Activated effector memory CD4-positive, alpha-beta T cell treated with Interleukin-2 at 50 U/mL for 16 hours (primary cell): ENCODE data around the gene CHL1.

Experiments
- DNase-seq: peaks from one replicate; pipeline ENCODE4 v3.0.0-alpha.2; 2020

Gene CHL1

DNA sequence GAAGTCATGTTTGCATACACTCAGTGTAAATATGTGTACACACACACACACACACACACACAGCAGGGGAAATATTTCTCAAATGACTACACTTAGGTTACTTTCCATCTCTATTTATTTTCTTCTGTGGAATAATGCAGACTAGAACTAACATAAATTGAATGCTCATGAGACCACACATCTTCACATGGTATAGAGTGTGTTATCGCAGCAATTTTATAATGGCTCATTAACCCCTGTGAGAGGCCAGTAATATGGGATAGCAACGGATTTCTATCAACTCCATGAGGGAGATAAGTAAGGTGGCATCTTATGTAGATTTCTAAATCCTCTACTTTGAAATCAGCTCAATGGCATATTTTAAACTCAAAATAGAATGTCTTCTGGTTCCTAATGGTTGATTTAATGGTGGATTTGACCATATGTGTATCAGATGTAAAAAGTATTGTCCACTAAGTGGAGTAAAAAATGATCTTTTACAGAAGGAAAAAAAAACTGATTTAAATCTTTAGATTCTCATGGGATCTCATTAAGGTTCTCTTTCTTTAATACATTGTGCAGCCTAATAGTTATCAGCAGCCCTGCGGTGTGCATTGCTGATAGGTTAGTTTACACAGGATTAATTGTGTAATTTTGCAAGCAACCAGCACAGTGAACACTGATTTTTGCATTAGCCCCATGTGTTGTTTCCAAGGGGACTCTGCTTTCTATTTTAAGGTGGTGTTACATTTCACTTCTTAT, 32.0 kb downstream of the CHL1 start:
- DNase-seq: no peak

GRCh38 chr3:229183-229661, 32.7 kb downstream of the CHL1 start:
- DNase-seq: no peak

DNA sequence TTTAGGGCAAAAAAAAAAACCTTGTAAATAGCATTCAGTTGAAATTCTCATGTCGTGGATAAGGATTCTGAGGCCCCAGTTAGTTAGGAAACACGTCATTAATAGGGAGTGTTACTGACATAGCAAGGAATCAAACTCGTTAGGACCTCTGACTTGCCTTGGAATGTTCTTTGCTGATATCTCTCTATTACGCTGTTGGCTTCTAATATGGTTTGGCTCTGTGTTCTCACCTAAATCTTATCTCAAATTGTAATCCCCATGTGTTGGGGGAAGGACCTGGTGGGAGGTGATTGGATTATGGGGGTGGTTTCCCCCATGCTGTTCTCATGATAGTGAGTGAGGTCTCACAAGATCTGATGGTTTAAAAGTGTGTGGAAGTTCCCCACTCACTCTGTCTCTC, 40.3 kb downstream of the CHL1 start:
- no peak for DNase-seq

GRCh38 chr3:242602-243355, 46.2 kb downstream of the CHL1 start:
- DNase-seq: no peak

- no peak for DNase-seq
Measured at GRCh38 chr3:243356-243725, 46.8 kb downstream of the CHL1 start.

DNA sequence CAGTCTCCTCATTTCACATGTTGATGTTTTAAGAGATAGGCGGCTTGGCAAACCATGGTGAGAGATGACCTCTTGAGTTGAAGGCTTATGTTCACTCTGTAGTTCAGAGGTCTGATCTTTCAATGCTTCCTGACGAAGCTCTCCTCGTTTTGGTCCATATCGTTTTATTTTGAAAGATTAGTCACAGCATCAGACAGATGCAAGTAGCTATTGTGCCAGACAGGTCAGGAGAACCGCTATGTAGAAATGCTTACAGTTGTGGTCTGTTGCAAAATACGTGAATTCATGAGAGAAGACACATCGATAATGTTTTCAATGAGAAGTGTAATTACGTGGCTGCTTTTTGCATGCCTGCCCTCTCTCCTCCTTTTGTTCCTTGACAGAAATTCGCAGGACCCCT, 47.5 kb downstream of the CHL1 start:
- no peak for DNase-seq

DNA sequence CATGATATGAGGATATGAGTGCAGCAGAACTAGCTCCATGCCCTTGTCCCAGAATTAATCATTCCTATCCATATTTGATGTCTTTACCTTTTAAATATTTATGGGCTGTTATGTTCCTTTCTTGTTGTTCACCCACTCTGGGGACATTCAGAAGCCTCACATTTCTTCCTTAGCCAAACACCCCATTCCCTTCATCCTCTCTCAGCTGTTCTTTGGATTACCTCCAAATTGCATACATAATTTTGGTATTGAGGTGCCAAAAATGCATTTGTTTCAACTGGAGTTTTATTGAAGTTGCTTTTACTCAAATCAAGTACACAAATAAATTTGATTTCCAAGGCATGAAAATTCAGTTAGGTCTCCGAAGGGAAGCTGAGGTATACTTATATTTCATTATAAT, 51.4 kb downstream of the CHL1 start:
- no peak for DNase-seq

DNA sequence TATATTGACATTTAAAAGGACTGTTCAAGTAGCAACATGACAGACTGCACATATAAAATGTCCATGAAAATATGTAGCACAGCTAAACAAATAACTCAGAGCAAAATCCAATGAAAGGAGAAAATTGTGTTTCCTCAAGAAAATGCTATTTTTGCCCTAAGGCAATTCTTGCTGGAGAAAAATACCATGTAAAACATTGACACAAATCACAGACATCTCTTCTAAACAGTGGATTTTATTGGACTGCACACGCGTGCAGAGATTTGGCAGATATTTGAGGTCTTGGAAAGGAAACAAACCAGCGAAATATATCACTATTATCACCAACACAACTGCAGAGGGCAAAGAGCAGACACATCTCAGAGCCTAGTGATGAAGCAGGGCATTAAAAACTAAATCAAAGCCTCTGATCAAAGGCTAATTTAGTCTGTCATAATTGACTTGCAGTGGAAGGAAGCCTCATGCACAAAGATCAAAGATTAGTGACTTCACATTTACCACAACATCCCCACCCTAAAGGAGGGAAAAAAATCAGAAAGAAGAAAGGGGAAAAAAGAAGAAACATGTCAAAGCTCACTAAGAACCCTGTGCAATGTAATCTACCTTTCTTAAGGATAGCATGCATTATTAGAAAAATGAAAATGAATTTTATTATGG, 52.4 kb downstream of the CHL1 start:
- DNase-seq: no peak

DNA sequence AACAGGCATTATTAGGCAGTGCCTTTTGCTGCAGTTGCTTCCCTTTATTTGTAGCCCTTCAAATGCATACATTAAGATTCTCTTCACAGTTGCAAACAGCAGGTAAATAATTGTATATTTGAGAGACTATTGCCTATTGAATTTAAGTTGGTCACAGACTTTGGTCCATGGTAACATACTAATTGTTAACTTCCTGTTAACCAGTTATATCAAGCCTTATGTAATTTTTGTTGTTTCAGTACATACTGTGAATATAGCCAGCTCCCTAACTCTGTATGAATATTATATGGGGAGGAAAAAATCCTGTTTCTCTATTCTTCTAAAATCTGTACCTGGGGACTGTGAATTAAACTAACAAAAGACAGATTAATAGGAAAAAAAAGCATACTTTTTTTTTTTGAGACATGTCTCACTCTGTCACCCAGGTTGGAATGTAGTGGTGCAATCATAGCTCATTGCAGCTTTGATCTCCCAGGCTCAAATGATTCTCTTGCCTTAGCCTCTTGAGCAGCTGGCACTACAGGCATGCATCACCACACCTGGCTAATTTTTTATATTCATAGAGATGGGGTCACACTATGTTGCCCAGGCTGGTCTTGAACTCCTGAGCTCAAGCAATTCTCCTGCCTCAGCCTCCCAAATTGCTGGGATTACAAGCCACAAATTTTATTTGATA, 53.2 kb downstream of the CHL1 start:
- no peak for DNase-seq

DNA sequence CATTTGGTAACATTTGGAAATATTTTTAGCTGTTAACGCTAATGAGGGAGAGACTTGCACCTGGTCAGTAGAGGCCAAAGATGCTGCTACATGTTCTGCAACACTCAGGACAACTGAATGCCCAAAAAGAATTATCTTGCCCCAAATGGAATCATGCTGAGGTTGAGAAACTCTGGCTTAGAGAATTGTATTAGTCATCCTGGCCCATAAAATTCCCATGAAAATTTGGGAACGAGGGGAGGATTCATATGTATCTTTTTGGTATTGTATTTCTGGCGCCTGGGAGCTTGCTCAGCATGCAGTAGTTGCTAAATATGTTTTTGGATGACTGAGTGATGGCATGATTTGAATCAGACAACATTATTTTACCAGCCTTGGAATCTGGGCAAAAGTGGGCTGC, 59.9 kb downstream of the CHL1 start:
- DNase-seq: no peak

DNA sequence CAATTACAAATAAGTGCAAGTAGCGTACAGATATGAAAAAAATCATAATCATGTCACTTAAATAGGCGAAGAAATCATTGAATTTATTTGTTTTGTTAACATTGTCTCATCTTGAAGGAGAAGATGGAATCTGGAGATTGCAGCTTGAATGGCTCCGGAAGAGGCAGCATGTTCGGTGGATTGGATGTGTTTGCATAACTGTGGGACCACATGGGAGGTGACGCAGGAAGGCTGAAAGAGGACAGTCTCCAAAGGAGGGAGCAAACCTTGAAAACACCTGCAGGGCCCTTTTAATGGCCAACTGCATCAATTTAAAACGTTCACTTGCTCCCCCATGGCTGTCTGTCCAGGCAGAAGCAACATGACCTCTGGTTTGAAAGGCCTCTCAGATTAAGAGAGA, 61.3 kb downstream of the CHL1 start:
- no peak for DNase-seq

- no peak for DNase-seq
Measured at GRCh38 chr3:260898-261297, 64.3 kb downstream of the CHL1 start.

DNA sequence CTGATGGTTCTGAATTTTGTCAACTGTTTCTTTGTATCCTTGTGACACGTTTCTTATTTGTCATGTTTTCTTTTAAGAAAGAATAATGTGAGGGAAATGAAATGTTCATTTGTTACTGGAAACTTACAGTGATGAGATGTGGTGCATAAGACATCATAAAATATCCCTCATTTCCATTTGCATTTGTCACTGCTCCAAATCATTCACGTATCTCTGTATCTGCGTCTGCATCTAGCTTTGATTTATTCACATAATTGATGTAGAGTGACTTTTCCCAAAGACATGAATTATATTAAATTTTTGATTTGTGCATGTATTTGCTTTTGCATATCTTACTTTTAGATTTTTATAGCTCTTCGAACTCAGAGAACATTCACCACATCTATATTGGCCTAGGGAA, 66.8 kb downstream of the CHL1 start:
- DNase-seq: no peak

DNA sequence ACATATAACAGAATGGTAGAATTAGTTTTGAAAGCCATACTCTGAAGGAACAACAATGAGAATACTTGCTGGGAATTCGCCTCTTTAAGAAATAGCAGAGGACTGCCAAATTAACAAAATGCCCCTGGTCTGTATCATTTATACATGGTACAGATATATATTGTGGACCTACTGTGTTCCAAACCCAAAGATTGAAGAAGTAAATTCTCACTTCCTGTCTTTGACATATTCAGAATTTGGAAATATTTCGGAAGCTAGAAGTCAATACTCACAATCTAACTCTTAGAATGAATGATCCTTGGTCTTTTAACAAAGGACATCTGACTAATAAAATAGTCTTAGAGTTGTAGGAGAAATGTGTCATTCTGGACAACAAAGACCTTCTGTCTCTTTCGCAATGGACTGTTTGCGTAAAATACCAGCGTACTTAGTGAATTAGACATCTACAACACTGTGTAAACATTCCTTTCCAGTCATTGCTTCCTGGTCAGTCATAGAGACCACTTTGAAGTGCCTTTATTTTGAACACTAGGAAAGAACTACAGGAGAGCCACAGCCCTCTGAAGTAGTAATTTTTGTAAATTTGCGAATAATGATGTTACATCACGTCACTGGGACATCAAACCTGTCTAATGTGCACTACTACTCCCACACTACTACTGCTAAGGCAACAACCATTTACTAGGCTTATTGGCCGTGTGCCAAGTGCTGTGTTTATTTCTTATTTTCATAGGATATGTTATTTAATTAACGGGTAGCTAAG, 68.0 kb downstream of the CHL1 start:
- no peak for DNase-seq

GRCh38 chr3:267101-267500, 70.5 kb downstream of the CHL1 start:
- no peak for DNase-seq

GRCh38 chr3:270688-271087, 74.1 kb downstream of the CHL1 start:
- DNase-seq: no peak

DNA sequence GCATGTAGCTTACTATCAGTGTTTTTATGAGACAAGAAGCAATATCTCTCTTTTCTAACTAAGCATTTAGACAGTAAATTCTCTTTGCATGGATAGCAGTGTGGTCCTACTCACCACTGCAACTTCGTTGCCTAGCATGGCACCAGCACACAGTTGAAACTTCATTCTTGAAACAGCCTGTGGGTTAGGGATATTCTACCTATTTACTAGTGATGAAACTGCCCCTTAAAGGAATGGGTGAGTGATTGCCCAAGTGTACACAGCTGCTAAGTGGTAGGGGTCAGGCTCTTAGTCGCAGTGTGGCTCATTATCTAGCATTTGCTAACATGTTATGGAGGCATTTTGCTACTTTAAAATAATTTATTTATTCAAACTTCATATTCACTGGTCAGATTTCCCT, 78.4 kb downstream of the CHL1 start:
- DNase-seq: no peak

DNA sequence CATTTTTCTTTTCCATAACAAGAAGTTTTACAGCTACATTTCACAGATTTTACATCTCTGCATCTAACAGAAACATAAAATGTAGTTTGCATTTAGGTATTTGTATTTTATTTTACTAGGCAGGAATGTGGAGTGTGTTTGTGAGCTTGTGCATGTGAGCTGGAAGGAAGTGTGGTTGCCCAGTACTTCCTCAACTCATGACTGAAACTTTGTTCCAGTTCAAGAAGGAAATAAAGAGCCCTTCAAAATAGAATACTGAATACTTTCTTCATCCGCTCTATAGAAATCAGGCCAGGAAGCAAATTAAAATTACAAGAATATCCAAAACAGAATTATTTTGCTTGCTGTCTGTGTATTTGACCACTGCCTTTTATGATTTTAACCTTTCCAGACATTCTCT, 81.3 kb downstream of the CHL1 start:
- no peak for DNase-seq

DNA sequence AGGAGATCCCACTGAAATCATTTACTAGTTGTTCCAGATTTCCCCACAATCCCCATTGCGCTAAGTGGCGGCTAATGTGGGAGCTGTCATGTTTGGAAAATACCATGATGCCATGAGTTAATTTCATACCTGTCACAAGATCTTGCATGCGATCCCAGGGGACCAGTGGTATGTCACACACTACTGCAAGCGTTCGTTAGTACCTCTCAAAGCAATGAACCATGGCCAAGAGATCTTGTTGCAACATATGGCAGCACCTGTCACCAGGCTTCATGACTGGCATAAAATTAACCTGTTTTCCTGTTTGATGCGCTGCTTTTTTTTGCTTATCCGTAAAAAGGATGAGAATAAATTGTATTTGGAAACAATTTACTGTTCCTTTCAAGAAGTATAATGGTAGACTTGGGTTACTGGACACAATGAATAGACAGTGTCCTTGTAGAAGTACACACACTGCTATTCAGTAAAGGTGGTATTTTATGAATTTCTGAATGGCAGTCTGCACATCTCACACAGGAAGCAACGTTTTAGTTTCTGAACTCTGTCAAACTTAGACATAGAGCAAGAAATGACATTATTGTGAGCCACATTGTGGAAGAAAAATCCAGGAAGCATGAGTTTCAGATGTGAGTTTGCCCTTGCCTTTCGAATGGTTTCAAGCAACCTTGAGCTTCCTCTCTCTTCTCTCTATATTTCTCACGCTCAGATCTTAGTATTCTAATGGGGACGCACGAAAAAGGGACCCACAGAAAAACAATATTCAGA, 81.9 kb downstream of the CHL1 start:
- no peak for DNase-seq

DNA sequence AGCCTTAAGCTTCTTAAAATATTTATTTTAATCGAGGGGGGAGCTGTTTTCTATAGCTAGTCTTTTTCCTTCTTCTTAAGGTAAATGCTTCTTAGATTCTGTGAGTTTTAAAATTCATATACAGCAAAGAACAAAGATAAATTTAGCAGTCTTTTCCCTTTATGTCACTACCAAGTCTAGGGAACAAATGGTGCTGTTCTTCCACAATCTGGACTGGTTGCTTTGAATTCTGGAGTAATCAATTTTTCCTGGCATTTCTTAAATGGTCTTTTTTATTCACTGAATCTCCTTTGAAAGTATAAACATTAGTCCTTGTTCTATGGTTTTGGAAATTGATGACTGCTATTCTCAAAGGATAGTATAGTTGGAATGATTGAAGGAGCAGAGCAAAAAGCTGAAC, 82.8 kb downstream of the CHL1 start:
- no peak for DNase-seq

GRCh38 chr3:280681-281080, 84.1 kb downstream of the CHL1 start:
- DNase-seq: no peak

DNA sequence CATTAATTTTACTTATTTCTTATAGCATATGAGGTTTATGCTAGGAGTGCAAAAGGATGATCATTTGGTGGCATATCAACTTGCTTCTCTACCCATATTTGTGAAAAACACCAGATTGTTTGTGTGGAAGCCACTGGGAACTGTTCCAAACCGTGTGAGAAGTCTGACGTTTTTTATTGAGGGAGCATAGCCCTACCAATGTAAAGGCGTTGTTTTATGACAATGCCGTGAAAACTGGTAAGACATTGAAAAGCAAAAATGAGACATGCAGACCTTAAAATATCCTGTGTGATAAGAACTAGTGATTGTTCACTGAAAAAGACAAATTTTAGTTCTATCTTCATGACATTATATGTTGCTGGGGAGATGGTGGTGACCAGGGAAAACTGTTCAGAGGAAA, 87.8 kb downstream of the CHL1 start:
- DNase-seq: no peak
